ENCODE measurements around the gene COMMD8.
A peak's percentile ranks its signal among the peaks of the same experiment; 100 is the strongest.
"Not testable (repeated sequence)": the region's sequence is repeated elsewhere in the genome, so short reads cannot be mapped to it uniquely, and the experiment has no call there.

The COMMD8 gene

DNA sequence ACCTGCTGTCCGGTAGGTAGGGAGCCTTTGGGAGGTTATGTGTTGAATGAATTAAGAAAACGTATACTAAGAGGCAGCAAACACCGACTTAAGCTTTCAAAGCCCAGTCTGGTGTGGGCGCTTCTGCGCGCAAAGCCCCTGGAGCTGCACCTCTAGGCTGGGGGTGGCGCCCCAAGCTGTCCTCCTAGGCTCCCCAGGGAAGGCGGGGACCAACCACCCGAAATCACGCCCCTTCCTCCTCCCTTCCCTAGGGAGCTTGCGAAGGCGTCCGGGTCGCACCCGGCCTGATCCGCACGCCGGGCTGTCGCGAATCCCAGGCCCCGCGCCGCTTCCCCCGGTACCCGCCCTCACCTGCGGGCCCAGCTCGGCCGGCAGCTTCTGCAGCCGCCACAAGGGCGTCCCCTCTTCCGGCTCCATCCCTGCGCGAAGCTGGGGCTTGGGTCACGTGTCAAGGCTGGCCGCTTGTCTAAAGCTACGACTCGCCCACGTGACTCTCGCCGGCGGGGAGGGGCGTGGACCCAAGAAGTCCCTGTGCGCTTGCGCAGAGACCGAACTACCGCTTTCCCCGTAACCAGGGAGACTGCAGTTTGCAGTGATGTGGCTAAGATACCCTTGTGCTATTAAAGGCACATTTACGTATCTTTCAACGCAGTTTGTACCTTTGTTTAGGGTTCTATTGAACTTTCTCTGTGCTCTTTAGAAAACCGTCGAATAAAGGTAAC lies at the start of gene COMMD8:
TSS of gene COMMD8 (minus strand) at position 468 of the 722 bp plus-strand sequence. CDS start at position 417, 51 bp downstream.
- DNase-seq: peak; percentile 98

DNA sequence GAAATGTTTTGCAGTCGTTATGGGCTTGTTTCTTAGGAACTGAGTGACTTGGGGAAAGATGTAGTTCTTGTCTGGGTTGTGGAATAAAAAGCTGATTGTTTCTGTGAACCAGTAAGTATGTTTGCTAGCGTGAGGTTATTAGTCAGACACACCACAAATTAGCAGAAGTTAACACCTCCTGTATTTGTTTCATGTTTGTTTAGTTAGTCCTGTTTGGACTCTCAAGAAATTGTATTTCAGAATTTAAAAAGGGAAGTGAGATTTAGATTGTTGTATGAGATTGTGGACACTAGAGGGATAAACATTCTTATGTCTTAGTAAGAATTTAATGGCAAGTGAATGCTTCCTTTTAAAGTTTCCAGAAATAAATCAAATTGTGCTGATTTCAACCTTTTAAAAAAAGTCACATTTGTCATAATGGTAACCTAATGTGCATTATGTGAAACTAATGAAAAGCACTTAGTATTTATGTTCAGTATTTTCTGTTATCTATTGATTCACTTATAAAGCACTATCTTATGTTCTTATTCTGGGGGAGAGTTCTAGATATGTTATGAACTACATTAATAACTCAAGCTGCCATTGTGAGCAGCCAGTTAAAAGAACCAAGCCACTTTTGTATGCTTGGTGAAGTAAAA lies 47.1 kb upstream of the COMMD8 start:
- DNase-seq: no peak

DNA sequence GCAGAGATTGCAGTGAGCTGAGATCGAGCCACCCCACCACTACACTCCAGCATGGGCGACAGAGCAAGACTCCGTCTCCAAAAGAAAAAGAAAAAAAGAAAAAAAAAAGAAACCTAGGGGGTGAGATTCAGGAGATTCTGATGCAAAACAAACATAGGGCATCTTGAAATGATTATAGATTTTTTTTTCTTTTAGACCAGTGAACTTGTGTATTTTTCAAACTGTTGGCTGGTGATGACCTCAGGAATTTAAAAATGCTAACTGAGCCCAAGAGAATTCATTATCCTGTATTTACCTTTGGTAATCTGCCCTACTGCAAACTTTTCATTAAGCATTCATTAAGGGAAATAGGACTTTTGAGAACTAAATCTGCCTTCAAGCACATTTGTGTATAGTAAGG lies 42.2 kb upstream of the COMMD8 start:
- no peak for DNase-seq

DNA sequence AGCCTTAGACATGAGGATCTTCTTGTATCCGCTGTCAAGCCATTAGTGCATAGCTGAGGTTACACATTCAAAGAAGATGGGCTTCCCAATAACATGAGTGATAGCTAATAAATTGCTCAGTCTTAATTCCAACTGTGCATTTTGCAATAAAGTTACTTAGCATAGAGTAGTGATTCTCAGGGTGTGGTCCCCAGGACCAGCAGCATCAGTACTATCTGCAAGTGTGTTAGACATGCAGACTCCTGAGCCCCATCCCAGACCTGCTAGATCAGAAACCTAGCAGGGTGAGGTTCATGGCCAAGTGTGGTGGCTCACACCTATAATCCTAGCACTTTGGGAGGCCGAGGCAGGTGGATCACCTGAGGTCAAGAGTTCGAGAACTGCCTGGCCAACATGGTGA lies 41.6 kb upstream of the COMMD8 start:
- no peak for DNase-seq

DNA sequence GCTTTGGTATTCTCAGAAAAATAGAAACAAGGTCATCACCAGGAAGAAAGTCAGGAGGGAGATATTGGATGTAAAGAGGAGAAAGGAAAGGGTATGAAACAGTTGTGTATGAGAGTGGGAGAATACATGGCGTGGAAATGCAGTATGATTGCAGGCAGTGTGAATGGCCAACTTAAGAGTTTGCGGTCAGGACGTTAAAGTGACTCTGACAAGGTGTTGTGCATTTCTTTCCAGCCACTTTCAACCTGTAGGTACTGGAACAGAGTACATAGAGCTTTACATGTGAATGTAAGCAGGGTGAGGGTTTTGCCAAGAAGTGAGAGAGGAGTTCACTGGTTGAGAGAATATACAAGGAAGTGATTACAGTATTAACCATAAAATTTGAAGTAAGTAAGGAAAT lies 37.3 kb upstream of the COMMD8 start:
- no peak for DNase-seq

DNA sequence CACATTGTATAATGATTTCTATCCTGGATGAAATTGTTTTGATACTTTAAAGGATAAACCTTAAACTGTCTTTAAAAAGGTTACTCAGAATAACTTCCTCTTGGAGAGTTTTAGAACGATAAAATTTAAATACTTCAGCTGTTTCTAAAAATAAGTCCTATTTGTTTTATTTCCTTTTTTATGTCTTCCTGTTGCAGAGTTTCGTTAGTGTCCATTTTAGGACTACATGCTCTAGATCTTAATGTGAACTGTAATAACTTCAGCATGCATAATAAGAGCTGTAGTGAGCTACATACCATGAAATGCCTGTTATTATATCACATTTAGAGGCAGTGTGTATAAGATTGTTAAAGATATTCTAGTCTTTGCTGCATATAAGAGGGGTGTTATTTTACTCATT lies 36.2 kb upstream of the COMMD8 start:
- no peak for DNase-seq

DNA sequence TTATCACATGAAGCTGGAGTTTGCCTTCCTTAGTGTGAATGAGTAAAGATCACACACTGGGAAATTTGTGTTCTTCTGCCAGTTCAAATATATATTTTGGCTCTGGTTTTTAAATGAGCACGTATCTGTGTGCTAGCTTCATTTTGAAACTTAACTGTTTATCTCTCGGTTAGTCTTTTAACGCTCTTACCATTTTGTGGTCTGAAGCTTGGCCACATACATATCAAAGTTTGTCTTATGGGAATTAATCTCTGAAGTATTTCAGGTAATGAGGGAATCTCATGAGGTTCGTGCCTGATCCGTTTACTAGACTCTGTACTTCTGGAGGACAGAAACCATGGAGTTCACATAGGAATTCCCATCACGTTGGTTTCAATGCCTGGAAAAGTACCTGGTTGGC lies 35.4 kb upstream of the COMMD8 start:
- no peak for DNase-seq

DNA sequence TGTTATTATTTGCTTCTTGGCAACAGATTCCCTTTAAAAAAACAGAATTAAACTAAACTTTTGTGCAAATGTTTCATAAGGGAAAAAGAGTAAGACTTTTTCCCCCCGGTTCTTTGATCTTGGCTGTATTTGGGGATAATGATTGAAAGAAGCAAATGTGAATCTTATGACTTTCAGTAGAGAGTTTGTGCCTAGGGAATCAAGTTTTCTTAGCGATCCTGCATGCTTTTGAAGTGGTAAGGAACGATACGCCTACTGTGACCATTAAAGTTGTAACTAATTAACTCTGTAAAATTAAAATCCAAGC lies 30.6 kb upstream of the COMMD8 start:
- DNase-seq: no peak

DNA sequence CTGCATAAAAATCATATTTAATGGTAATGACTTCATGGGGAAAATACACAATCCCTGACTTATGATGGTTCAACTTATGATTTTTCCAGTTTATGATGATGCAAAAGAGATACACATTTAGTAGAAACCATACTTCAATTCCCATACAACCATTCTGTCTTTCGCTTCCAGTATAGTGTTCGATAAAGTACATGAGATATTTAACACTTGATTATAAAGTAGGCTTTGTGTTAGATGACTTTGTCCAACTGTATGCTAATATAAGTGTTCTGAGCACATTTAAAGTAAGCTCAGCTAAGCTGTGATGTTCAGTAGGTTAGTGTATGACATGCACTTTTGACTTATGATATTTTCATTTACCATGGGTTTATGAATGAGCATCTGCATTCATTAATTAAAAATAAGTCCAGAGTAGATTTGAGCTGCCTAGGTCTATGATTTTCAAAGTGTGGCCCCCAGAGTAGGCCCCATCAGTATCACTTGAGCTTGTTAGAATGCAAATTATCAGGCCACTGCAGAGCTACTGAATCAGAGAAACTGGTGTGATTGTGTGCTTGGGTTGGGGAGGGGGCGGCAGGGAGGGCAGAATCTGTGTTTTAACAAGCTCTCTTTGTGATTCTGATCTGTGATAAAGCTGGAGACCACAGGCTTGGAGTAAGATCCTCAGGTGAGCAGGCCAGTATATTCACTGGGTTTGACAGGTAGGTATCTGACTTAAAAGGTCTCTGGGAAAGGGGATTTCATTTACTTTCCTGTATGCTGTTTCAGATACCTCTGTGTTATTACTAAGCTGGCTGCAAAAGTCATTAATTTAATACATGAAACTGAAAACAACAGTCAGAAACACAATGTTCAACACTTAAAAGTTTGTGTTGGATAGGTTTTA lies 30.0 kb upstream of the COMMD8 start:
- DNase-seq: no peak

DNA sequence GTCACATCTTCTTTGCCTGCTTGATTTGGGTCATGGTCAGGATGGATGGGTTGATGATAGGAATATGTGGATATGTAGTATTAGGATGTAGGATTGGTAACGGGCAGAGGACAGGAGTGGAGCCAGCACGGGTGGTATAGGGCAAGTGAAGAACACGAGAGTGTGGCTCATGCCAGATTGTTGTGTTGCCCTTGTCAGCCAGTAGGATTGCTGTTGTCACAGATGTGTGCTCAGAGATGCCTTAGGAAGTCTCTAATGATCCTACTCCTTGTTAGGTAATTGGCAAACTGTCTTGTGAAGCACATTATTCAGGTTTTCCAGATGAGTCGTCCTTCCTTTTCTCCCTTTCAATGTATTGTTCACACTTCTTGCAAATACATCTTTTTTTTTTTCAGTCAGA lies 27.0 kb upstream of the COMMD8 start:
- no peak for DNase-seq

DNA sequence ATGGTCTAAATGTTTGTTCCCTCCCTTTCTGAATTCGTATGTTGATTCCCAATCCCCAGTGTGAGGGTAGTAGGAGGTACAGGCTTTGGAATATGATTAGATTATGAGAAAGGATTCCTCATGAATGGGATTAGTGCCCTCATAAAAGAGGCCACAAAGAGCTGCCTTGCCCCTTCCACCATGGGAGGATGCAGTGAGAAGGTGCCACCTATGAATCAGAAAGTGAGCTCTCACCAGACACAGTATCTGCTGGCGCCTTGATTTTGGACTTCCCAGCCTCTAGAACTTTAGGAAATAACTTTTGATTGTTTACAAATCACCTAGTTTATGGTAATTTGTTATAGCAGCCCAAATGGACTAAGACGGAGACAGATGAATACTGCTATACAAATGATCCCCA lies 25.2 kb upstream of the COMMD8 start:
- no peak for DNase-seq

DNA sequence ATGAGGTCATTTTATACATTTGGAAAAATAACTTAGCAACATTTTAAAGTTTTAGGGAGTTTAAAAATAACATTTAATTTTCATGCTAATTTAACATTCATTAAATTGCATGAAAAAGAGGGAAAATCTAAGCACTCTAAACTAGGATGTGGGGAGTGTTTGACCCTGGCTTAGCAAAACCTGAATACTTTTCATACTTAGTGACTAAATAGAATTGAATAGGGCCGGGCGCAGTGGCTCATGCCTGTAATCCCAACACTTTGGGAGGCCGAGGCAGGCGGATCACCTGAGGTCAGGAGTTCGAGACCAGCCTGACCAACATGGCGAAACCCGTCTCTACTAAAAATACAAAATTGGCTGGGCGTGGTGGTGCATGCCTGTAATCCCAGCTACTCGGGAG lies 23.2 kb upstream of the COMMD8 start:
- not testable (repeated sequence) for DNase-seq

DNA sequence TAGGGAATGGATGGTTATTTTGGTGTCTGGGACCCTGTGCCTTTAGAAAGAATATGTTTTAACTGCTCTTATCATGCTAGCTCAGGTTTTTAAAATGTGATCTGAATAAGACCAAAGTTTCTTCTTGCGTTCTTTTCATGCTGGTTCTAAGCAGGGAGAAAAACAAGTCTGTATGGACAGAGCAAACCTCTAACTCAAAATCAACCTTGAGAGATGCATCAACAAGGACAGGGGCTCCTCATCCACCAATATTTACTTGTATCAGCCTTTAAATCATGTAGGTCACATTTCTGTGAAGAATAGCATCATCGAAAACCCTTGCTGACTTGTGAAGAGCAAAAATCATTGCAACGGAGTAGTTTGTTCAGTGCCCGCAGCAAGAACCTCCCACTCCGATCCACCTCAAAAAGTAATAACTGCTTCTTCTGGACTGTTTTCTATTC lies 22.8 kb upstream of the COMMD8 start:
- DNase-seq: no peak

DNA sequence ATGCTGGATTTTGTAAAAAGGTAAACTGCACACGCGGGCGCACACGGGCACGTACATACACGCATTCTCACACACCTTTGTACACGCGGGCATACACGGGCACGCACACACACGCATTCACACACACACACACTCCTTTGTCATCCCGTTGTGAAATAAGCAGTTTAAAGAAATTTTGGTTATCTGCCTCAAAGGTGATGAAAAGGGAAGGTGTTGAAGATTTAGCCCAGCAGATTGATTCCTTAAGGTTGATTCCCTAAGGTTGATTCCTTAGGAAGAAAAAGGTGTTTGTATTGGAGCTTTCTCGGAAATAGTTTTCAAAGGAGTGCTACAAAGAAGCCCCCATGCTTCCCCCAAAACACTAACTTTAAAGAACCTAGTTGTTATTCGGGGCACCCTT lies 22.3 kb upstream of the COMMD8 start:
- DNase-seq: no peak

DNA sequence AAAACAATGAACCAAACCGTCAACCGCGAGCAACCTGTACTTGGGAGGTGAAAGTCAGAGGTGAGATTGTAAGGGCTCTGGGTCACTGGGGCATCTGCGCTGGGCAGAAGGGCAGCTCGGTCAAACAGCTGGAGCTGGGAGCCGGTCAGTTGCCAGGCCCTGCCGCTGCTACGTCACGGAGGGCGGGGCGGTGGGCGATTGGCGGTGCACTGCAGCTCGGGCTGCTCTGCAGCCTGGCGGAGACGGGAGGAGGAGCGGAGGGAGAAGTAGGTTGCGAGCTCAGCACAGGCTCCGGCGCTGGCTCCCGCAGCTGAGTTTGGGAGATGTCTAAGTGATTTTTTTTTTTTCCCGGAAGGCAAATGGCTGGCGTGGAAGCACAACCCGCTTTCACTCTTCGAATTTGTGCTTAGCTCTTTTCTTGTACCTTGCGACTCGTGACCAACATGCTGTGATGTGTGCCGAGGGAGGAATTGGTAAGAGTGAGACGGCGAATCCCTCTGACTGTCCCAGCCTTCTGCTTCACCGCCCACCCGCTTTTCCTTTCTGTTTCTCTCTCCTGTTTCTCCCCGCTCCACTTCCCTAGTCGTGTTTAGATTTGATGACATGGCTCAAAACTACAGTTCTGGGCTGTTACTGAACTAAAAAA lies 21.7 kb upstream of the COMMD8 start, which contains the start of gene ATP10D:
TSS of gene ATP10D (plus strand) at position 229 of the 646 bp plus-strand sequence. CDS start 27,266 bp downstream, outside the sequence.
- DNase-seq: peak; percentile 74

DNA sequence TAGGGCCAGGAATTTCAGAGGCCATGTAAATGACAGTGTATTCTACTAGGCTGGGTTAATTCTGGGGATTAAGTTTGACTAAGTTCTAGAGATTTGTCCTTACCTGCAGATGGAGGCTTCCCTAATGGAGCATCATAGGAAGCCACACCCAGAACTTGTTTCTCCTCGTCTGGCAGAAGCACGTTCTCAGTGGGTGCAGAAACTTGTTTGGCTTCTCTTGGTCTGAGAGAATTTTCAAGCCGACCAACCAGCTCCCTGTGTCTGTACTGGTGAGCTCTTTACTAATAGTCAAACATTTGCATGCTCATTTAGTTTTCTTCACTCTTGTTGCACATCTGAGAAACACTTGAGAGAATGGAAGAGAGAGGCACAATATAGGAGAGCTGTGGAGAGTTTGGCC lies 20.7 kb upstream of the COMMD8 start:
- DNase-seq: no peak

DNA sequence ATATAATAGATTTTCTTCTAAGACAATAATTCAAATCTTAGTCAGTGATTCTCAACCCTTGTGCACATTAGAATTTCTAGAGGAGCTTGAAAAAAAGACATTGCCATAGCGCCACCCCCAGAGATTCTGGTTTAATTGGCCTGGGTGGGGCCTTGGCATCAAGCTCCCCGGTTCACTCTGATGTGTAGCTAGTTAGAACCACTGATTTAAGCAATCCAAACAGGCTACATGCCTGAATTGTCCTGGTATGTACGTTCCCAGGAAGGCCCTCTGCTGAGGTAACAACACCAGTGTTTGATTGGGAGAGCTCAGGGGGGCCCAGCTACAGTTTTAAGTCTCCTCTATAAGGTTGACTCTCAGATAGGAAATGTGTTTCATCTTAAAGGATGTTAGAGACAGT lies 20.2 kb upstream of the COMMD8 start:
- no peak for DNase-seq

DNA sequence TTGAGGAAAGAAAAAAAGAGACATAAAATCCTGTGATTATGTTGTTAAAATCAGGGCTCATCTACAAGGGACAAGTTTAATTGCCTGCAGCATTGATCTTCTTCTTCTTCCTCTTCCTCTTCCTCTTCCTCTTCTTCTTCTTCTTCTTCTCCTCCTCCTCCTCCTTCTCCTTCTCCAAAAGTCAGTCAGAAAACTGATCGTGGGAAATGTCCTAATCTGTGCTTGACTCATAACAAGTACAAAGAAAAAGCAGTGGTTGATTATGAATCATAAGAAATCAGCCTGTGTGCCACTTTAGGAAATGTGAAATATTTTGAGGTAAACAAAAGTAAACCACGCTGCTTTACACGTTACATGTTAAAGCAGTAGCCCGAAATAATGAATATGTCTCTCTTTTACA lies 18.8 kb upstream of the COMMD8 start:
- no peak for DNase-seq

DNA sequence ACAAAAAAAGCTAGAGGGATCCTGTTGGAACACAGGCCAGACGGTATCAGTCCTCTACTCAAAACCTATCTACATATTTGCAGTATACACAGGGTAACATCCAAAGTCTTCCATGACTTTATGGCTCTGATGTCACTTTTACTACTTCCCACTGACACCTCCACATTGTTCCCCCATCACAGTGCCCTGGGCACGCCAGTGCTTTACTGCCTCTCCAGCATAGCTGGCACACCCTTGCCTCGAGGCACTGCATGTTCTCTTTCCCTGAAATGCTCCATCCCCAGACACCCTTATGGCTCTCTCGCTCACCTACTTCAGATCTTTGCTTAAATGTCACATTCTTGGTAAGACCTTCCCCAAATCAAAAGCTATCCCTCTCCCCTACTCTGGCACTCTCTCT lies 15.3 kb upstream of the COMMD8 start:
- no peak for DNase-seq

DNA sequence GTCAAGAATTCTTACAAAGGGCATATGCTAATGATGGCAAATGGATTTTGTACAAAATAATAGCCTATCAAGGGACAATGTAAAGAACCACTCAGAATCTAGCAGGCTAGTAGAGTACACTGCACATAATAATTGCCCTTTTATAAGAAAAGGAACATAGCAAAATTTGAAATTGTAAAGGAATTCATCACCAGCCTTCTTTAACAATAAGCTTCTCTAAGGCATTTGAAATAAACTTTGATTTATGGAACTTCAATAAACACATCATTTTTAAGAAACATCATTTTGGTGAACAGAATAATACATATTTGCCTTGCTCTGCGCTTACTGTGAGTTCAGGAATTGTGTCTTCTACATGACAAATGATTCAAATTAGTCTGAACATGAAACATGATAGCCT lies 11.9 kb upstream of the COMMD8 start:
- DNase-seq: no peak

DNA sequence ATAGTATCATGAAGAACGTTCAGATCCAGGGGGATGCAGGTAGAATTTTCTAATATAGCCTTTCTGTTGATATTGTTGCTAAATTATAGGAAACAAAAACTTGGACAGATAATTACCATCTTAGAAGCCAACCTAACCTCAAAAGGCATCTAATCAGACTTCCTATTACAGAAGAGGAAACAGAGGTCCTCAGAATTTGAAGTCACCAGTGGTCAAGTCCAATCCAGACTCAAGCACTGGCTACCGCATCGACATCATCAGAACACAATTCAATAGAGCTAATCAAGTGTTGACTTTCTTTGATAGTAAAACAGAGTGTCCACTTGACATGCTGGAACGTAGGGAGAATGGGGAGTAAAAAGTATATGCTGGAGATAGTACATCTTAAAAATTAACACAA lies 11.3 kb upstream of the COMMD8 start:
- DNase-seq: no peak

DNA sequence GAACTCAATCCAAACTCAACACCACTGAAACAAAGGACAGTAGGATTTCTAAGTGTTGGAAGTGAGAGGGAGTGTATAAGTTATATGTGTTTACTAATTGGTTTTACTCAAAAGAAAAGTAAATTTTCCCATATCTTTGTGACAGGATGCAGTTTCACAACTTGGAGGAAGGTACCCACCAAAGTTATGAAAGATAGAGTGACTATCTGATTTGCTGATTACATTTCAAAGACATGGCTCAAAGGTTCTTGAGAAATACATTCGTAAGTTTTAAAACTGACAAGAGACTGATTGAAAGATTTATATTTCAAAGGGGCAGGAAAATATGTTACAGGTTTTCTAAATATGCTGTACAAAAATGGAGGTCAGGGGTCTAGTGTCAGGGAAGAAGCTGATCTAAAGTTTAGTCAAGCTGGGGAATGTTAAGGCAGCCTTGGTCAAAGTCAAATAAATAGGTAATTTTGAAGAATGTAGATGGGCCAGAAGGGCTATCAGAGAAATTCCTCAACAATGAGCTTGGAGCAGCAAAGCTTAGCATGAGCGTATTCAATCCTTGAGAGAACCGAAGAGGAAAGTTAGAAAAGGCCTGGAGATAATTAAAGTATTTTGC lies 9.7 kb upstream of the COMMD8 start:
- DNase-seq: no peak

DNA sequence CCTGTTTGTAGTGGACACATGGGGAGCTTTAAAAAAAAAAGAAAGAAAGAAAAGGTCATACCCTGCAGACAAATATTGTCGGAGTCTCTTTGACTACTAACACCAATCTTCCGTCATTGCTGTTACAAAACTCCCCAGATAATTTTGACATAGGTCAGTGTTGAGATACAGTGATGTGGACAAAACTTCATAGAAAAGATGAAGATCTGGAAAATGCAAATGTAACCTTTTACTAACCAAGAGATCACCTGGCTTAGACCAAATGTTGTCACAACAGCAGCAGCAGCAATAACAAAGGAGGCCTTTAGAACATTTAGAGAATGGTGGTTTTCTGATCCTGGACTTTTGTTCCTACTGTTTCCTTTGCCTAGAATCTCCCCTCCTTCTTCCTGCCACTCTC lies 8.1 kb upstream of the COMMD8 start:
- no peak for DNase-seq
